ENCODE measurements around the gene ENOX2. TPM values are rescaled to one million over a fixed set of nuclear protein-coding genes. Genes with fewer than 3 reads are reported as not detected.

Gene ENOX2
- total RNA-seq, 4 donors from 2014 or later, result 10.2 to 27.0 (median 12.9) TPM

DNA sequence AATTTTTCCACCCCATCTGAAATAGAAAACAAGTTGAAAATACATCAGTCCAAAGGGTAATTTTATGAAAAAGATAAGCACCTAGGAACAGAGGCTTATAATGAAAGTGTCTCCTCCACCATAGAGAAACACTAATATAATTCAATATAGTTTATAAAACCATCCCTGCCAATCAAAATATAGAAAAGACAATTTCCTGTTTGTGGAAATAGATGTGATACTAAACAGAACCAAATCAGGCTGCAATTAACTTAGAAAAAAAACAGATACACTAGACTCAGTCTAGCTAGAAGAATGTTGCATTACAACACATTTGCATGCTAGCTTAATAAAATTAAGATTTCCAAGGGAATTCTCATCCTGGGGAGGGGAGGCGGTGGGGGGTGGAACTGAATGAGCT, 68.2 kb downstream of the ENOX2 start:
- TF ChIP-seq, protein P1, sequence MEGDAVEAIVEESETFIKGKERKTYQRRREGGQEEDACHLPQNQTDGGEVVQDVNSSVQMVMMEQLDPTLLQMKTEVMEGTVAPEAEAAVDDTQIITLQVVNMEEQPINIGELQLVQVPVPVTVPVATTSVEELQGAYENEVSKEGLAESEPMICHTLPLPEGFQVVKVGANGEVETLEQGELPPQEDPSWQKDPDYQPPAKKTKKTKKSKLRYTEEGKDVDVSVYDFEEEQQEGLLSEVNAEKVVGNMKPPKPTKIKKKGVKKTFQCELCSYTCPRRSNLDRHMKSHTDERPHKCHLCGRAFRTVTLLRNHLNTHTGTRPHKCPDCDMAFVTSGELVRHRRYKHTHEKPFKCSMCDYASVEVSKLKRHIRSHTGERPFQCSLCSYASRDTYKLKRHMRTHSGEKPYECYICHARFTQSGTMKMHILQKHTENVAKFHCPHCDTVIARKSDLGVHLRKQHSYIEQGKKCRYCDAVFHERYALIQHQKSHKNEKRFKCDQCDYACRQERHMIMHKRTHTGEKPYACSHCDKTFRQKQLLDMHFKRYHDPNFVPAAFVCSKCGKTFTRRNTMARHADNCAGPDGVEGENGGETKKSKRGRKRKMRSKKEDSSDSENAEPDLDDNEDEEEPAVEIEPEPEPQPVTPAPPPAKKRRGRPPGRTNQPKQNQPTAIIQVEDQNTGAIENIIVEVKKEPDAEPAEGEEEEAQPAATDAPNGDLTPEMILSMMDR (IDR thresholded peaks at IDR 0.05), result no peak
- DNase-seq (ENCODE audit: low spot score), result no peak
- ATAC-seq (ENCODE audit: low FRiP score), result no peak

DNA sequence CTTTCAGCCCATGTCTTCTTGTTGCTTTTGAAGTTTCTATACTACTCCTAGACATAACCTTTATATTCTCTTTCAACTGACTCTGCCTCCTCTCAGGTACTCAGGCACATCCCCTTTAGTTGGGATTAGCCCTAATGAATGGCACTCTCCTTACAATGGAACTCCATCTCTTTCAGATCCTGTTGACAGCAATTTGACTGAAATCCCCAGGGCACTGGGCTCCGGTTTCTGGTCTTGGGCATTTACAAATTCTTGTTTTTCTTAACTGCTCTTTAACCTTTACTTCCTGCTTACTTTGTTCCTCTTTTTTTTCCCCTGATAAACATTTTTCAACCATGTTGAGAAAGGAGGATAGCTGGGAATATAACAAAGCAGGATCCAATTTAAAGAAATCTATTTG, 68.9 kb downstream of the ENOX2 start:
- TF ChIP-seq, protein P1 (IDR thresholded peaks at IDR 0.05), result no peak
- no peak for DNase-seq (ENCODE audit: low spot score)
- ATAC-seq (ENCODE audit: low FRiP score), result no peak

DNA sequence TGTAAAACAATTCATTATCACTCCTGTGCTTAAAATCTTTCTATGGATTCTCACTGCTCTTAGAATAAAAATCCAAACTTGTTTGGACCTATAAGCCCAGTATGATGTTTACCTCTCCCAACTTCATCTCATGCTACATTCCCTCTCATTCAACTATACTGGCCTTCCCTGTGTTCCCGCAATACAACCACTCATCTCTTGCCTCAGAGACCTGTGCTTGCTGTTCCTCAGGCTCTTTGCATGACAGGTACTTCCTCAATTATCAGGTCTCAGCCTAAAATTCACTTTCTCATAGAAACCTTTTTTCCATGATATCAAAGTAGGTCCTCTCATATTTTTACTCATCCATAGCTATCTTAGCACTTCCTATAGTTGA, 71.7 kb downstream of the ENOX2 start:
- ATAC-seq (ENCODE audit: low FRiP score), result no peak
- TF ChIP-seq, protein P1 (IDR thresholded peaks at IDR 0.05), result no peak
- no peak for DNase-seq (ENCODE audit: low spot score)

DNA sequence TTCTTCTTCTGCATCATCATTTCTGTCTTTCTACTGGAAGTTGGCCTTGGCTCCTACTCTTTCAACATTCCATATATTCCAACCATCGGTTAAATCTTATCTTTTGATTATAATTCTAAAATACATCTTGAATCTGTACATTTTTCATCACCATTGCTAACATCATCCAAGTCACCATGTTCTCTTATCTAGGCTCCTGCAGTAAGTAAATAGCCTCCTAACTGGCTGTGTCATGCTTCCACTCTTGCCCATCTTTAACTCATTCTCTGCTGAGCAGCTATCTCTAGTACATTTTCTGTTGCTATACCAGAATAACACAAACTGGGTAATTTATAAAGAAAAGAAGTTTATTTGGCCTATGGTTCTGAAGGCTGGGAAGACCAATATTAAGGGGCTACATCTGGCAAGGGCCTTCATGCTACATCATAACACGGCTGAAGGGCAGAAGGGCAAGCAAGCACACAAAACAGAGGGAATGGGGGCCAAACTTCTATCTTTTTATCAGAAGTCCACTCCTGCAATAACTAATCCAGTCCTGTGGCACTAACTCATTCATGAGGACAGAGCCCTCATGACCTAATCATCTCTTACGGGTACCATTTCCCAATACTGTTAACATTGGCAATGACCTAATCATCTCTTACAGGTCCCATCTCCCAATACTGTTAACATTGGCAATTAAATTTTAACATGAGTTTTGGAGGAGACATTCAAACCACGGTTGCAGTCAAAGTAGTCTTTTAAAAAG, 72.2 kb downstream of the ENOX2 start:
- ATAC-seq (ENCODE audit: low FRiP score) (no peak), DNase-seq (ENCODE audit: low spot score) (no peak)
- TF ChIP-seq, protein P1 (IDR thresholded peaks at IDR 0.05), result no peak

DNA sequence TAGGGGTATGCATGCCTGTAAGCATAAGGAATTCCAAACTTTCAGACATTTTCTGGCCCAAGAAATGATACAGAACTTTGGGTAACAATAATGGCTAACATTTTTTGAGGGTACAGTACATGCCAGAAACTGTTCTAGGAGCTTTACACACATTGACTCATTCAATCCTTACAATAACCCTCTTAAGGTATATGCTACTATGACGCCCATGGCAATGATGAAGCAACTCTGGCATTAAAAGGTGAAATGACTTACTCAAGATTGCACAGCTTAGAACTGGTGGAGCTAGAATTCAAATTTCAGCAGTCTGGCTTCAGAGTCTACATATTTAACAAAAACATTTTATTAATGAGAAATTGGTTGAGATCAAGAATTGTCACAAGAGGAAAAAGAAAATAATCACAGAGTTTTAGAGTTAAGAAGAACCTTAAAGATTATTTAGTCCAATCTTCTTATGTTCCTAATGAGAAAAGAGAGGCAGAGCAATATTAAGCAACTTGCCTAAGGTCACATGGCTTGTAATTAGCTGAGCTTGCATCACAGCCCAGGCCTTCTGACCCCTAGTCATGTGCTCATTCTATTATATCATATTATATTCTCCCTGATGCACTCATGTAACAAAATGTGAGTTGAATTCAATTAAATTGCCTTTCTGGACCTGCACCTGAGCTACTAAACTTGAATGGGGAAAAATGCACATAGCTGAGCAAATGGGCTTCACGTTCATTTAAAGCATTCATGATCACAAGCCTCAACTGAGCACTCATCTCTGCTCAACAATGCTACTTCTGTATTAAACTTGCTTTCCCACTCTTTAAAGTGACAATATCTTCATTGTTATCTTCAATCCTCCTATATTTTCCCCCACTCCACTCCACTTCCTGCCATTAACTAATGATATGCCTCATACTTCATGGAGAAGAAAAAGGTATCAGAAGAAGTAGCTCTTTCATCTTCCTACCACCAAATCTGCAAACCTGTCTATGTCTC, 73.2 kb downstream of the ENOX2 start:
- TF ChIP-seq, protein P1 (IDR thresholded peaks at IDR 0.05), result no peak

DNA sequence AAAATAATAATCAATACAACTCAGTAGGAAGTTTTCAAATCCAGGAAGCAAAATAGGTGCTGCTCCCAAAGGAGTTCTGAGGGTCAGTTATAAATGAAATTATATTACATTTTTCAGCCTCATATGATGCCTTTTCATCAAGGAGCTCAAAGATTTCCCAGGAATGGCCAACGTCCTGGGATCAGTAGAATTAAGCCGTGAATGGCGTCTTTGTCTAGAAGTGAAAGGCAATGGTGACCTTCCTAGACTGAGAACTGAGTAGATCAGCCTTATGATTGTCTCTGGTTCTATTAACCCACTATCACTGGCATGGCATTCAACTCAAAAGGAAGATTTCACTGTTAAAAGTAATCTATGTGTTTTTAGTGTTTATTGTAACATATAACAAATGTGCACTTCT, 74.4 kb downstream of the ENOX2 start:
- ATAC-seq (ENCODE audit: low FRiP score) (no peak), DNase-seq (ENCODE audit: low spot score) (no peak)

More for the DNA sequence above, 73.2 kb downstream of the ENOX2 start:
- ATAC-seq (ENCODE audit: low FRiP score) (no peak), DNase-seq (ENCODE audit: low spot score) (no peak)

More for the DNA sequence above, 74.4 kb downstream of the ENOX2 start:
- TF ChIP-seq, protein P1 (IDR thresholded peaks at IDR 0.05), result no peak
